ENCODE results near the gene NCMAP.

DNA sequence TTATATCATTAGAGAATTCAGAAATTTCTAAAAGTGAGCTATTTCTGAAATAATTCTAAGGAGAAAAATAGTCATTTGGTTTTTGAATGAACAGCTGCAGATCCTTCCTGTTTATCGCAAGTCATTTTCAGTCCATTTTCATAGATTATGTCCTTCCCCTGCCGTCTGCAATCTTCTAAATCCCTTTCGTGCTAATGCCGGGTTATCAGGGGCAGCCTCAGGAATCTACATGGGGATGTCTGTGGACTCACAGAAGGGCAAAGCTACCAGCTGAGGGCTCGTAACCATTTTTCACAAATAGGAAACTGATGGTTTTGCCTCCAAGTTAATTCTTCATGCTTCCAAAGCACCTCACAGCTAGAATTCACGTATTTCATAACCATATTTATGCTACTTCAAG, 30.3 kb upstream of the NCMAP start:
- TF ChIP-seq, protein P1, sequence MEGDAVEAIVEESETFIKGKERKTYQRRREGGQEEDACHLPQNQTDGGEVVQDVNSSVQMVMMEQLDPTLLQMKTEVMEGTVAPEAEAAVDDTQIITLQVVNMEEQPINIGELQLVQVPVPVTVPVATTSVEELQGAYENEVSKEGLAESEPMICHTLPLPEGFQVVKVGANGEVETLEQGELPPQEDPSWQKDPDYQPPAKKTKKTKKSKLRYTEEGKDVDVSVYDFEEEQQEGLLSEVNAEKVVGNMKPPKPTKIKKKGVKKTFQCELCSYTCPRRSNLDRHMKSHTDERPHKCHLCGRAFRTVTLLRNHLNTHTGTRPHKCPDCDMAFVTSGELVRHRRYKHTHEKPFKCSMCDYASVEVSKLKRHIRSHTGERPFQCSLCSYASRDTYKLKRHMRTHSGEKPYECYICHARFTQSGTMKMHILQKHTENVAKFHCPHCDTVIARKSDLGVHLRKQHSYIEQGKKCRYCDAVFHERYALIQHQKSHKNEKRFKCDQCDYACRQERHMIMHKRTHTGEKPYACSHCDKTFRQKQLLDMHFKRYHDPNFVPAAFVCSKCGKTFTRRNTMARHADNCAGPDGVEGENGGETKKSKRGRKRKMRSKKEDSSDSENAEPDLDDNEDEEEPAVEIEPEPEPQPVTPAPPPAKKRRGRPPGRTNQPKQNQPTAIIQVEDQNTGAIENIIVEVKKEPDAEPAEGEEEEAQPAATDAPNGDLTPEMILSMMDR (IDR thresholded peaks at IDR 0.05): no peak
- no peak for TF ChIP-seq ZFX (IDR thresholded peaks at IDR 0.05; ENCODE audit: borderline replicate concordance)
